ENCODE measurements around the gene GRN.
A peak's percentile ranks its signal among the peaks of the same experiment; 100 is the strongest.
"Not testable (repeated sequence)": the region's sequence is repeated elsewhere in the genome, so short reads cannot be mapped to it uniquely, and the experiment has no call there.

The GRN gene

GRCh38 chr17:44378171-44378705 lies 33.1 kb downstream of the GRN start:
- DNase-seq (ENCODE audit: insufficient read length, low spot score) (no peak), FAIRE-seq (no peak)

- no peak for DNase-seq (ENCODE audit: insufficient read length, low spot score)
- FAIRE-seq: no peak
These were observed 34.8 kb downstream of the GRN start for GRCh38 chr17:44379887-44380286.

GRCh38 chr17:44380767-44381166 lies 35.7 kb downstream of the GRN start:
- FAIRE-seq: no peak
- no peak for DNase-seq (ENCODE audit: insufficient read length, low spot score)

- DNase-seq (ENCODE audit: insufficient read length, low spot score) (no peak), FAIRE-seq (no peak)
These were observed 36.8 kb downstream of the GRN start for GRCh38 chr17:44381810-44382305.

- FAIRE-seq: no peak
- no peak for DNase-seq (ENCODE audit: insufficient read length, low spot score)
These were observed 37.8 kb downstream of the GRN start for GRCh38 chr17:44382917-44383316.

GRCh38 chr17:44383363-44383762 lies 38.3 kb downstream of the GRN start:
- FAIRE-seq: no peak
- DNase-seq (ENCODE audit: insufficient read length, low spot score): no peak

GRCh38 chr17:44383861-44384260 lies 38.8 kb downstream of the GRN start:
- FAIRE-seq: no peak
- DNase-seq (ENCODE audit: insufficient read length, low spot score): no peak

GRCh38 chr17:44384281-44384822 lies 39.2 kb downstream of the GRN start:
- FAIRE-seq (no peak), DNase-seq (ENCODE audit: insufficient read length, low spot score) (no peak)

GRCh38 chr17:44384823-44385286 lies 39.8 kb downstream of the GRN start:
- DNase-seq (ENCODE audit: insufficient read length, low spot score) (no peak), FAIRE-seq (no peak)

GRCh38 chr17:44385287-44386181 lies 40.4 kb downstream of the GRN start:
- DNase-seq (ENCODE audit: insufficient read length, low spot score): peak; percentile 86
- peak; percentile 79 for FAIRE-seq

- no peak for FAIRE-seq
These were observed 41.1 kb downstream of the GRN start for GRCh38 chr17:44386182-44386525.

GRCh38 chr17:44387804-44388203 lies 42.7 kb downstream of the GRN start:
- FAIRE-seq (no peak), DNase-seq (ENCODE audit: insufficient read length, low spot score) (no peak)

More at GRCh38 chr17:44386182-44386525, 41.1 kb downstream of the GRN start:
- DNase-seq (ENCODE audit: insufficient read length, low spot score): no peak

- DNase-seq (ENCODE audit: insufficient read length, low spot score) (no peak), FAIRE-seq (no peak)
These were observed 44.2 kb downstream of the GRN start, which contains the start of gene ITGA2B for GRCh38 chr17:44389281-44389680. TSS of gene ITGA2B (minus strand) at chr17:44389649. CDS start at chr17:44389473, 176 bp downstream.

- FAIRE-seq (no peak), DNase-seq (ENCODE audit: insufficient read length, low spot score) (no peak)
These were observed 44.7 kb downstream of the GRN start for GRCh38 chr17:44389723-44390202.

GRCh38 chr17:44390250-44390870 lies 45.3 kb downstream of the GRN start:
- DNase-seq (ENCODE audit: insufficient read length, low spot score): no peak
- FAIRE-seq: no peak

- DNase-seq (ENCODE audit: insufficient read length, low spot score); FAIRE-seq: not testable (repeated sequence)
These were observed 49.0 kb downstream of the GRN start for GRCh38 chr17:44394112-44394511.

- DNase-seq (ENCODE audit: insufficient read length, low spot score) (no peak), FAIRE-seq (no peak)
These were observed 49.7 kb downstream of the GRN start for GRCh38 chr17:44394833-44395232.

- FAIRE-seq (no peak), DNase-seq (ENCODE audit: insufficient read length, low spot score) (no peak)
These were observed 51.8 kb downstream of the GRN start for GRCh38 chr17:44396946-44397345.

- DNase-seq (ENCODE audit: insufficient read length, low spot score): no peak
- FAIRE-seq: no peak
These were observed 52.7 kb downstream of the GRN start for GRCh38 chr17:44397479-44398440.
